HEK293 (cell line): ENCODE data around the gene PLEKHA6.

Source experiments
- CTCF ChIA-PET: fragments of 350-600 bp; formaldehyde crosslinking; extraction: SDS; loops from one replicate; lab custom pipeline; 2021; ENCODE audit warnings: antibody characterized with exemption; lab: Yijun Ruan, JAX
- POLR2A ChIA-PET: fragments of 300-600 bp; formaldehyde crosslinking; extraction: SDS; loops from one replicate; lab custom pipeline; 2020; ENCODE audit warnings: antibody characterized with exemption, inconsistent platforms; lab: Yijun Ruan, JAX
- H3K27ac ChIP-seq: fragments of 200-500 bp; sonication (Bioruptor generic); 2 replicates; pipeline ENCODE4 v1.5.1; 2014; ENCODE audit warnings: low read depth, low read length, control low read depth, inconsistent platforms; ENCODE audit errors: extremely low read depth
- H3K36me3 ChIP-seq, 2 experiments: fragments of 200-500 bp in 1 of 2; sonication (Bioruptor generic) in 1 of 2; 1 replicate in 1 of 2; 2 replicates in 1 of 2; pipeline ENCODE4 v1.5.1; 2014 to 2017; ENCODE audit warnings: inconsistent platforms in 2 of 2, low read length in 2 of 2; ENCODE audit not compliant: control insufficient read depth in 2 of 2, insufficient read depth in 1 of 2
- H3K4me1 ChIP-seq: fragments of 200-500 bp; sonication (Bioruptor generic); 2 replicates; pipeline ENCODE4 v1.5.1; 2014; ENCODE audit warnings: mild to moderate bottlenecking, low read length, inconsistent platforms; ENCODE audit not compliant: control insufficient read depth, insufficient read depth
- H3K4me3 ChIP-seq: 2 replicates; pipeline ENCODE4 v1.5.1; 2011; ENCODE audit warnings: low read depth, mild to moderate bottlenecking, control low read depth, low read length, moderate library complexity
- H3K9me3 ChIP-seq: fragments of 200-500 bp; sonication (Bioruptor generic); 2 replicates; pipeline ENCODE4 v1.5.1; 2014; ENCODE audit warnings: low read depth, low read length, inconsistent platforms; ENCODE audit not compliant: control insufficient read depth, insufficient read depth
- HOXA7 ChIP-seq: sonication (generic); formaldehyde crosslinking; IDR thresholded peaks from 2 replicates; pipeline ENCODE4 v1.8.1; 2022; ENCODE audit warnings: missing genetic modification reagents, borderline replicate concordance
- MYNN ChIP-seq: fragments of 450-650 bp; formaldehyde crosslinking; IDR thresholded peaks from 2 replicates; pipeline ENCODE4 v1.5.1; 2016; ENCODE audit warnings: missing biosample characterization, missing genetic modification characterization, borderline replicate concordance
- SALL2 ChIP-seq: fragments of 450-650 bp; formaldehyde crosslinking; IDR thresholded peaks from 2 replicates; pipeline ENCODE4 v1.5.0; 2017; ENCODE audit warnings: missing biosample characterization, mild to moderate bottlenecking, missing genetic modification characterization, borderline replicate concordance
- TCF7L2 ChIP-seq: IDR thresholded peaks from 2 replicates; pipeline ENCODE4 v1.6.1; 2011; ENCODE audit warnings: low read depth, mild to moderate bottlenecking, inconsistent platforms, low read length, moderate library complexity, borderline replicate concordance
- YY2 ChIP-seq: fragments of 450-650 bp; formaldehyde crosslinking; IDR thresholded peaks from 2 replicates; pipeline ENCODE4 v1.5.1; 2016; ENCODE audit warnings: missing biosample characterization, missing genetic modification characterization
- ZNF132 ChIP-seq: fragments of 450-650 bp; formaldehyde crosslinking; IDR thresholded peaks from 2 replicates; pipeline ENCODE4 v1.5.1; 2017; ENCODE audit warnings: missing biosample characterization, missing genetic modification characterization, borderline replicate concordance
- ZNF138 ChIP-seq: fragments of 450-650 bp; formaldehyde crosslinking; IDR thresholded peaks from 2 replicates; pipeline ENCODE4 v1.5.1; 2016; ENCODE audit warnings: missing biosample characterization, missing genetic modification characterization, borderline replicate concordance
- ZNF19 ChIP-seq: fragments of 450-650 bp; formaldehyde crosslinking; IDR thresholded peaks from 2 replicates; pipeline ENCODE4; 2016; ENCODE audit warnings: missing biosample characterization, missing genetic modification characterization, low read depth
- ZNF558 ChIP-seq: fragments of 450-650 bp; formaldehyde crosslinking; IDR thresholded peaks from 2 replicates; pipeline ENCODE4 v1.5.1; 2016; ENCODE audit warnings: missing biosample characterization, missing genetic modification characterization
- ZNF629 ChIP-seq: fragments of 450-650 bp; formaldehyde crosslinking; IDR thresholded peaks from 2 replicates; pipeline ENCODE4 v1.5.1; 2017; ENCODE audit warnings: missing biosample characterization, missing genetic modification characterization
- ZSCAN30 ChIP-seq: fragments of 450-650 bp; IDR thresholded peaks from 2 replicates; pipeline ENCODE4 v1.5.1; 2018; ENCODE audit warnings: missing biosample characterization, mild to moderate bottlenecking, missing genetic modification characterization, moderate library complexity
- TF ChIP-seq, protein P1 (sequence below): fragments of 450-650 bp; formaldehyde crosslinking; IDR thresholded peaks from 2 replicates; pipeline ENCODE4 v1.5.1; 2017; ENCODE audit warnings: missing biosample characterization, missing genetic modification characterization
- TF ChIP-seq, protein P2 (sequence below): fragments of 450-650 bp; formaldehyde crosslinking; IDR thresholded peaks from 2 replicates; pipeline ENCODE4 v1.5.1; 2016; ENCODE audit warnings: missing biosample characterization, missing genetic modification characterization

Gene PLEKHA6

DNA sequence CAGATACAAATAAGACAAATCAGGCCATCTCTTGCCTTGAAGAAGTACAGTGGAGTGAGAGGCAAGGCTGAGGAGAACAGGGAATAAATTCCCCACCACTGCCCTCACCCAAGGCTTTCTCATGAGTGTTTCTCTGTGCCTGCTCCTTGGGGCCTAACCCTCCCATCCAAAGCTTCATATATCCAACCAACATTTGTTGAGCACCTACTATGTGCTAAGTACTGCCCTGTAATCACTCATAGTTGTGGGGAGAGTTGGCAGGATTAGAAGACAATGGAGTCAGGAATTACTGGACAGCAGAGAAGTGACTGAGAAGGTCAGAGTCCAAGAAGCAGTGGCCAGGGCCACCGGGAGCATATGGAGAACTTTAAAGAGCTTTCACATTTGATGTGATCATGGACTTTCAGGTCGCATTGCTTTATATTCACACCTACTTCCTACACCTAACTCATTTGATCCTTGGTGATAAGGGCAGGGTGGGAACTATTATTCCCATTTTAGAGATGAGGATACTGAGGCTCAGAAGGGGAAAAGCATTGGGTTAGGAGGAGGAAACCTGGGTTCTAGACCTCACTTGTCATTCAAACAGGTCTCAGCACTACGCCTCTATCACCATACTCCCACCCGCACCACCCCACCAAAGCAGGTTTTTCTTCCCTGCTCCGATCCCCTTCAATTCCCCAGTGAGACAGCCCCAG, 6.4 kb downstream of the PLEKHA6 start (continued):
- TF ChIP-seq, protein P1, sequence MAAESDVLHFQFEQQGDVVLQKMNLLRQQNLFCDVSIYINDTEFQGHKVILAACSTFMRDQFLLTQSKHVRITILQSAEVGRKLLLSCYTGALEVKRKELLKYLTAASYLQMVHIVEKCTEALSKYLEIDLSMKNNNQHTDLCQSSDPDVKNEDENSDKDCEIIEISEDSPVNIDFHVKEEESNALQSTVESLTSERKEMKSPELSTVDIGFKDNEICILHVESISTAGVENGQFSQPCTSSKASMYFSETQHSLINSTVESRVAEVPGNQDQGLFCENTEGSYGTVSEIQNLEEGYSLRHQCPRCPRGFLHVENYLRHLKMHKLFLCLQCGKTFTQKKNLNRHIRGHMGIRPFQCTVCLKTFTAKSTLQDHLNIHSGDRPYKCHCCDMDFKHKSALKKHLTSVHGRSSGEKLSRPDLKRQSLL (tag by site-specific recombination), result no peak
- TF ChIP-seq ZNF132, result no peak
- TF ChIP-seq ZNF558 (tag by site-specific recombination), result no peak
- no peak for TF ChIP-seq YY2
- TF ChIP-seq, all 188 proteins: peak for 0

DNA sequence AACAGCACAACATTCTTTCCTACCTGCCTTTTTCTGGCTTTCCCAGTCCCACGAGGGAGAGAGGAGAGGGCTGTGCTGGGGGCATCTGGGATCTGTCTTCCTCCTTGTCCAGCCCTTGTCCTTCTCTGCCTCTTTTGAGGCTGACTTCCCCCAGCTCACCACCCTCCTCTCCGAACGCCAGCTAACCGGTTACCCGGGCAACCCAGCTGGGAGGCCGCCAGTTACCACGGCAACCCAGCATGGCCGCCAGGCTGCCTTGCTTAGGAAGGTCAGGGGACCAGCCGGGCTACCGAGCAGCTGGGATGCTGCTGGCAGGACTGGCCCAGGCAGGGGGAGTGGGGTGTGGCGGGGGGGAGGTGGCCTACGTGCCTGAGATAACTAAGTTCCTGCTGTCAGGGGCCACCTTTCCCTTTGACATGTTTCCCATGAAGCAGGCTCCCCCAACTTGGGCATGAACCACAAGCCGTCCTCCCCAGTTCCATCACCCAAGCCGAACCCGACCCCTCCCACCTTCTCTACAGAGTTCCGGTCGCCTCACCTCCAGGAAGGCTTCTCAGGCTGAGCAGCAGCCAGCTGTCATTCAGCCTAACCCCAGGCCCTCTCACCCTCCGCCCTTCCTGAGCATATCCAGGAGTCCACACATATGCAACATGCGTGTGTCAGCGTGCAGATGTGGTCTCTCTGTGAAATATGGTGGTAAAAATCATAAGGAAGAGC, 8.7 kb downstream of the PLEKHA6 start:
- Histone ChIP-seq H3K27ac (no peak overlapping the region), H3K36me3 (no peaks in the 10 kb centered on the region), H3K4me1 (no peaks in the 10 kb centered on the region; the same call in 1 of the 2 replicates), H3K9me3 (no peaks in the 10 kb centered on the region), H3K4me3 (no peak overlapping the region)
- ChIA-PET POLR2A (interaction anchor here (0.5 kb wide), 1 partner anchor 49 kb away, joined by 3 read pairs; no protein-coding TSS in a partner anchor), CTCF (interaction anchor here (0.7 to 2.2 kb wide), 7 partner anchors 11 to 187 kb away, joined by 3 to 9 read pairs (median 8); no protein-coding TSS in a partner anchor)
- TF ChIP-seq, protein P2, sequence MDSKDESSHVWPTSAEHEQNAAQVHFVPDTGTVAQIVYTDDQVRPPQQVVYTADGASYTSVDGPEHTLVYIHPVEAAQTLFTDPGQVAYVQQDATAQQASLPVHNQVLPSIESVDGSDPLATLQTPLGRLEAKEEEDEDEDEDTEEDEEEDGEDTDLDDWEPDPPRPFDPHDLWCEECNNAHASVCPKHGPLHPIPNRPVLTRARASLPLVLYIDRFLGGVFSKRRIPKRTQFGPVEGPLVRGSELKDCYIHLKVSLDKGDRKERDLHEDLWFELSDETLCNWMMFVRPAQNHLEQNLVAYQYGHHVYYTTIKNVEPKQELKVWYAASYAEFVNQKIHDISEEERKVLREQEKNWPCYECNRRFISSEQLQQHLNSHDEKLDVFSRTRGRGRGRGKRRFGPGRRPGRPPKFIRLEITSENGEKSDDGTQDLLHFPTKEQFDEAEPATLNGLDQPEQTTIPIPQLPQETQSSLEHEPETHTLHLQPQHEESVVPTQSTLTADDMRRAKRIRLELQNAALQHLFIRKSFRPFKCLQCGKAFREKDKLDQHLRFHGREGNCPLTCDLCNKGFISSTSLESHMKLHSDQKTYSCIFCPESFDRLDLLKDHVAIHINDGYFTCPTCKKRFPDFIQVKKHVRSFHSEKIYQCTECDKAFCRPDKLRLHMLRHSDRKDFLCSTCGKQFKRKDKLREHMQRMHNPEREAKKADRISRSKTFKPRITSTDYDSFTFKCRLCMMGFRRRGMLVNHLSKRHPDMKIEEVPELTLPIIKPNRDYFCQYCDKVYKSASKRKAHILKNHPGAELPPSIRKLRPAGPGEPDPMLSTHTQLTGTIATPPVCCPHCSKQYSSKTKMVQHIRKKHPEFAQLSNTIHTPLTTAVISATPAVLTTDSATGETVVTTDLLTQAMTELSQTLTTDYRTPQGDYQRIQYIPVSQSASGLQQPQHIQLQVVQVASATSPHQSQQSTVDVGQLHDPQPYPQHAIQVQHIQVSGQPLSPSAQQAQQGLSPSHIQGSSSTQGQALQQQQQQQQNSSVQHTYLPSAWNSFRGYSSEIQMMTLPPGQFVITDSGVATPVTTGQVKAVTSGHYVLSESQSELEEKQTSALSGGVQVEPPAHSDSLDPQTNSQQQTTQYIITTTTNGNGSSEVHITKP (tag by site-specific recombination), result 0 out of 2 replicates have a peak, but pooled peaks have one; percentile 11
- TF ChIP-seq ZNF138 (tag by site-specific recombination) (no peak), MYNN (tag by site-specific recombination) (peak; percentile 67; the same call in 1 of the 2 replicates), HOXA7 (CRISPR knock-in tag) (no peak)

DNA sequence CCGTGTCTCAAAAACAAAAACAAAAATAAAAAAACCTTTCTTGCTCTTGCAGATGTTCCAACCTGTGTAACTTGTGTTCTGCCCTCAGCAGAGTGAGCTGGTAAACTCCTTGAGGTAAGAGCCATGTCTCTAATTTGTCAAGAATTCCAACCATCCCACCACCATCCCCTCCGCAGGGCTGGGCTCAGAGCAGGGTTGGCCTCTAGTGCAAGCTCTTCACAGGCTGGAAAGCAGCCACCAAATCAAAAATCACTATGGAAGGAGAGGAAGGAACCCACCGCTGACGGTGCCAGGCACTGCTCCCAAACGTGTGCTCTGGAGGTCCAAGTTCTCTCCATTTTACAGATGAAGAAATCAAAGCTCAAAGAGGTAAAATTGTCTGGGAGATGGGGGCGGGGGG, 9.4 kb downstream of the PLEKHA6 start:
- TF ChIP-seq ZSCAN30 (tag by site-specific recombination) (no peak), TCF7L2 (no peak), SALL2 (tag by site-specific recombination) (no peak), ZNF19 (tag by site-specific recombination) (no peak), ZNF629 (tag by site-specific recombination) (0 out of 2 replicates have a peak, but pooled peaks have one; percentile 38)
- TF ChIP-seq, all 188 proteins: peak for 1
- no peak overlapping the region for H3K27ac ChIP-seq
- H3K4me3 ChIP-seq, result no peak overlapping the region
- POLR2A ChIA-PET, result interaction anchor here (0.5 kb wide), 1 partner anchor 50 kb away, joined by 3 read pairs; no protein-coding TSS in a partner anchor
- H3K36me3 ChIP-seq, result no peaks in the 10 kb centered on the region
- CTCF ChIA-PET, result interaction anchor here (1.0 to 2.2 kb wide), 6 partner anchors 9 to 92 kb away, joined by 3 to 9 read pairs (median 6); partner anchors contain the start of gene PLEKHA6
- no peaks in the 10 kb centered on the region for H3K9me3 ChIP-seq
- no peaks in the 10 kb centered on the region; the same call in 1 of the 2 replicates for H3K4me1 ChIP-seq
